ENCODE measurements around the gene ODAD2. TPM values are rescaled to one million over a fixed set of nuclear protein-coding genes. Genes with fewer than 3 reads are reported as not detected.

ODAD2 gene
- total RNA-seq, 2 experiments from 2014 or later: not detected

DNA sequence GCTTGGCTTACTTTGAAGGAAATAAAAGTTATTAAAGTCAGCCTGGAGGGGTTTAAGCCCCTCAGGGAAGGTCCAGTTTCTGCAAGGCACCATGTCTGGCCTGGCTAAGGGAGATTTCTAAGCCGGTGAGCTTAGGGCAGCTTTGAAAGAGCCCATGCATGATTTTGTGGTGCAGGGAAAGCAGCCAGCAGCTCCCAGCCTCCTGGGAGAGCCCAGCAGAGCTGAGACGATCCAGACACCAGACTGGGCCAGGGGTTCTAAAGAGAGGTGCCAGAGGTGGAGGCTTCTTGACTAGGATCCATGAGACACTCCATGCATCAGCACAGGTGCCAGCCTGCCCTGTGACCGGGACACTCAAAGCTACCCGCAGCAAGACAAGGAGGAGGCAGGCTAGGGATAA lies 193.7 kb downstream of the ODAD2 start:
- TF ChIP-seq, protein P1, sequence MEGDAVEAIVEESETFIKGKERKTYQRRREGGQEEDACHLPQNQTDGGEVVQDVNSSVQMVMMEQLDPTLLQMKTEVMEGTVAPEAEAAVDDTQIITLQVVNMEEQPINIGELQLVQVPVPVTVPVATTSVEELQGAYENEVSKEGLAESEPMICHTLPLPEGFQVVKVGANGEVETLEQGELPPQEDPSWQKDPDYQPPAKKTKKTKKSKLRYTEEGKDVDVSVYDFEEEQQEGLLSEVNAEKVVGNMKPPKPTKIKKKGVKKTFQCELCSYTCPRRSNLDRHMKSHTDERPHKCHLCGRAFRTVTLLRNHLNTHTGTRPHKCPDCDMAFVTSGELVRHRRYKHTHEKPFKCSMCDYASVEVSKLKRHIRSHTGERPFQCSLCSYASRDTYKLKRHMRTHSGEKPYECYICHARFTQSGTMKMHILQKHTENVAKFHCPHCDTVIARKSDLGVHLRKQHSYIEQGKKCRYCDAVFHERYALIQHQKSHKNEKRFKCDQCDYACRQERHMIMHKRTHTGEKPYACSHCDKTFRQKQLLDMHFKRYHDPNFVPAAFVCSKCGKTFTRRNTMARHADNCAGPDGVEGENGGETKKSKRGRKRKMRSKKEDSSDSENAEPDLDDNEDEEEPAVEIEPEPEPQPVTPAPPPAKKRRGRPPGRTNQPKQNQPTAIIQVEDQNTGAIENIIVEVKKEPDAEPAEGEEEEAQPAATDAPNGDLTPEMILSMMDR (conservative IDR thresholded peaks at IDR 0.05; ENCODE audit: low read length): no peak
- no peak overlapping the region for H3K4me2 ChIP-seq (ENCODE audit: low read length)
- no peaks in the 10 kb centered on the region for H4K20me1 ChIP-seq (ENCODE audit: insufficient read depth, low read length)
- no peaks in the 10 kb centered on the region for H3K9me3 ChIP-seq (ENCODE audit: low read length)
- DNase-seq (ENCODE audit: low spot score): no peak
- no peaks in the 10 kb centered on the region for H3K36me3 ChIP-seq (ENCODE audit: insufficient read depth, low read length)
- no peak overlapping the region for H3K4me3 ChIP-seq (ENCODE audit: low read depth, low read length, poor library complexity, severe bottlenecking)
- H3K9me2 ChIP-seq (ENCODE audit: insufficient read depth, low read length): no peaks in the 10 kb centered on the region
- POLR2A ChIA-PET: interaction anchor here (0.7 kb wide), 1 partner anchor 64 kb away, joined by 3 read pairs; no protein-coding TSS in a partner anchor
- H3K79me2 ChIP-seq (ENCODE audit: insufficient read depth, low read depth, low read length): no peaks in the 10 kb centered on the region
- BruUV-seq (replicated peaks): no TSS peak
- H3K4me1 ChIP-seq (ENCODE audit: insufficient read depth, low read length, poor library complexity, severe bottlenecking): no peaks in the 10 kb centered on the region
- no peak overlapping the region for H2AFZ ChIP-seq (ENCODE audit: low read length)
- CTCF ChIA-PET (ENCODE audit: unreplicated experiment): no interaction called here
- intact Hi-C loops (cut with micrococcal nuclease; ENCODE audit: unreplicated experiment): no loop called here
- no peak overlapping the region for H3K27ac ChIP-seq (ENCODE audit: low read depth, low read length, poor library complexity, severe bottlenecking)

DNA sequence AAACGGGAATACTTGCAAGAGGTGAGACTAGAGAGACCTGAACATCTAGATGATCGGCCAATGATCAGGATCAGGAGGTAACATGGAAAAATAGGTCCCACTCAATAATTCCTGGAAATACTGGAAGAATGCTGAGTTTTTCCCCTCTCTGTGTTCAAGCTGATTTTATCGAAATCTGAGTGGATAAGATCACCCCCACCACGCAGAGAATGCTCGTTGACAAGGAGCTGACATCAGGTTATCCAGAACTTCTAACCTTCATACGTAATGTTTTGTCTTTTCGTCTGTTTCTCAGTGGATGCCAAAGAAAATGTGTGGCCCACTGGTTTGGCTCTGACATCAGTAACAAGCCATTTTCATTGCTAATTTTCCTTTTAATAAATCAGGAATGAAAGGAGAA lies 194.7 kb downstream of the ODAD2 start:
- H3K36me3 ChIP-seq (ENCODE audit: insufficient read depth, low read length): no peaks in the 10 kb centered on the region
- ChIA-PET POLR2A (no interaction called here), CTCF (ENCODE audit: unreplicated experiment) (no interaction called here)
- H3K4me3 ChIP-seq (ENCODE audit: low read depth, low read length, poor library complexity, severe bottlenecking): no peak overlapping the region
- no TSS peak for BruUV-seq (replicated peaks)
- H3K4me1 ChIP-seq (ENCODE audit: insufficient read depth, low read length, poor library complexity, severe bottlenecking): no peaks in the 10 kb centered on the region
- H3K9me3 ChIP-seq (ENCODE audit: low read length): no peaks in the 10 kb centered on the region
- H4K20me1 ChIP-seq (ENCODE audit: insufficient read depth, low read length): no peaks in the 10 kb centered on the region
- no peaks in the 10 kb centered on the region for H3K79me2 ChIP-seq (ENCODE audit: insufficient read depth, low read depth, low read length)
- intact Hi-C loops (cut with micrococcal nuclease; ENCODE audit: unreplicated experiment): no loop called here
- H3K4me2 ChIP-seq (ENCODE audit: low read length): no peak overlapping the region
- H3K27ac ChIP-seq (ENCODE audit: low read depth, low read length, poor library complexity, severe bottlenecking): no peak overlapping the region
- no peak for DNase-seq (ENCODE audit: low spot score)
- TF ChIP-seq, protein P1 (conservative IDR thresholded peaks at IDR 0.05; ENCODE audit: low read length): no peak
- no peaks in the 10 kb centered on the region for H3K9me2 ChIP-seq (ENCODE audit: insufficient read depth, low read length)
- H2AFZ ChIP-seq (ENCODE audit: low read length): no peak overlapping the region

DNA sequence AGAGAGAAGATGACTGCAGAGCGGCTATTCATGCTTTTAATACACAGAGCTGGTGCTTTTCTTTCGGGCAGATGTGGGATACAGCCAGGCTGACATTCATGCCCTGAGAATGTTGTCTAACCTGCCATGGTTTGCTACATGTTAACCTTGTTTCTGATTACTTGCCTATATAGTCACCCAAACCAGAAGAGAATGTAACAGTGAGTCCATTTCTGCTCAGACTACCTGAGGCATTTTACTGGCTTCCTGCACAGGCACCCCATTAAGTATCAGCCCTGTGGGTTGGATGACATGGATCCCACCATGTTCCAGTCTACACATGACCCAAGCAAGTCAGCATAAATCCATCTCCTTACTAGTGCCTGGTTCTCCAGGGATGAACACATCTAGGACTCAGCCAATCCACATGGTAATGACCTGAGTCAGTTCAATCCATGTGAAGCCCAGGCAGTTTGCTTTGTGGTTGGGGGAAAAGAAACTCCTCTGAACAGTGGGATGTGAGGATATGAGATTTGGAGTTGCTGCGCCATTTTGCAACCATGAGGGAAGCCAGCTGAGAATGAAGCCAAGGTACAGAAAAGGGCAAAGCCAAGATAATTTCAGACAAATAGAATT lies 197.6 kb downstream of the ODAD2 start:
- Histone ChIP-seq H4K20me1 (ENCODE audit: insufficient read depth, low read length) (no peaks in the 10 kb centered on the region), H3K4me1 (ENCODE audit: insufficient read depth, low read length, poor library complexity, severe bottlenecking) (no peaks in the 10 kb centered on the region), H3K9me3 (ENCODE audit: low read length) (no peaks in the 10 kb centered on the region), H3K79me2 (ENCODE audit: insufficient read depth, low read depth, low read length) (no peaks in the 10 kb centered on the region), H3K27ac (ENCODE audit: low read depth, low read length, poor library complexity, severe bottlenecking) (no peak overlapping the region), H3K4me3 (ENCODE audit: low read depth, low read length, poor library complexity, severe bottlenecking) (no peak overlapping the region), H3K36me3 (ENCODE audit: insufficient read depth, low read length) (no peaks in the 10 kb centered on the region), H2AFZ (ENCODE audit: low read length) (no peak overlapping the region), H3K9me2 (ENCODE audit: insufficient read depth, low read length) (no peaks in the 10 kb centered on the region), H3K4me2 (ENCODE audit: low read length) (no peak overlapping the region)
- TF ChIP-seq, protein P1 (conservative IDR thresholded peaks at IDR 0.05; ENCODE audit: low read length): no peak
- no peak for TF ChIP-seq EZH2phosphoT487 (IDR thresholded peaks at IDR 0.05; ENCODE audit: borderline replicate concordance, low read depth, low read length)
- POLR2A ChIA-PET: no interaction called here
- DNase-seq (ENCODE audit: low spot score): no peak
- no TSS peak for BruUV-seq (replicated peaks)
- intact Hi-C loops (cut with micrococcal nuclease; ENCODE audit: unreplicated experiment): no loop called here
- CTCF ChIA-PET (ENCODE audit: unreplicated experiment): no interaction called here

All from OCI-LY7 (cell line).